Fibroblast of lung (primary cell): ENCODE results near the gene TSPAN5. TPM values are rescaled to one million over a fixed set of nuclear protein-coding genes. Genes with fewer than 3 reads are reported as not detected.

ENCODE experiments used
- DNase-seq, 2 donors: peaks; one replicate each; pipeline versions ENCODE4 v3.0.0 to v3.0.0-alpha.2; 2010; ENCODE audit warnings: low read depth in 2 of 2
- H2AFZ ChIP-seq: 2 replicates; pipeline ENCODE4 v1.5.1; 2012; ENCODE audit warnings: low read length, control low read depth, inconsistent platforms
- H3K27ac ChIP-seq: 2 replicates; pipeline ENCODE4 v1.5.1; 2011; ENCODE audit warnings: low read length, control low read depth; ENCODE audit not compliant: insufficient read depth
- H3K27me3 ChIP-seq: 2 replicates; pipeline ENCODE4 v1.5.1; 2011; ENCODE audit warnings: mild to moderate bottlenecking, low read length; ENCODE audit not compliant: control insufficient read depth, insufficient read depth
- H3K36me3 ChIP-seq: 2 replicates; pipeline ENCODE4 v1.5.1; 2011; ENCODE audit warnings: low read length; ENCODE audit not compliant: control insufficient read depth, insufficient read depth
- H3K4me1 ChIP-seq: 2 replicates; pipeline ENCODE4 v1.5.1; 2011; ENCODE audit warnings: low read length; ENCODE audit not compliant: control insufficient read depth, insufficient read depth; ENCODE audit errors: extremely low read depth
- H3K4me2 ChIP-seq: 2 replicates; pipeline ENCODE4 v1.5.1; 2011; ENCODE audit warnings: low read length, control low read depth; ENCODE audit not compliant: insufficient read depth; ENCODE audit errors: extremely low read depth
- H3K4me3 ChIP-seq, 4 experiments: fragments of 200-600 bp in 1 of 4; sonication (generic) in 1 of 4; replicated peaks in 1 of 4; 2 replicates each; pipeline ENCODE4 v1.5.1; 2011 to 2016; ENCODE audit warnings: low read length in 4 of 4, low read depth in 3 of 4, mild to moderate bottlenecking in 3 of 4, control low read depth in 2 of 4, inconsistent platforms in 1 of 4, mixed read lengths in 1 of 4; ENCODE audit not compliant: insufficient read depth in 1 of 4; ENCODE audit errors: control extremely low read depth in 1 of 4
- H3K79me2 ChIP-seq: 2 replicates; pipeline ENCODE4 v1.5.1; 2012; ENCODE audit warnings: mild to moderate bottlenecking, low read length, inconsistent platforms; ENCODE audit not compliant: control insufficient read depth, insufficient read depth
- H3K9ac ChIP-seq: 2 replicates; pipeline ENCODE4 v1.5.1; 2011; ENCODE audit warnings: mild to moderate bottlenecking, low read length, control low read depth; ENCODE audit not compliant: insufficient read depth
- H3K9me3 ChIP-seq: 2 replicates; pipeline ENCODE4 v1.5.1; 2012; ENCODE audit warnings: low read depth, low read length; ENCODE audit not compliant: control insufficient read depth, insufficient read depth
- H4K20me1 ChIP-seq: 2 replicates; pipeline ENCODE4 v1.5.1; 2011; ENCODE audit warnings: low read length; ENCODE audit not compliant: control insufficient read depth, insufficient read depth; ENCODE audit errors: extremely low read depth
- CTCF ChIP-seq, 2 donors: IDR thresholded peaks in 1 of 2; conservative IDR thresholded peaks in 1 of 2; 1 replicate in 1 of 2; 2 replicates in 1 of 2; pipeline ENCODE4 v1.5.1; 2011 to 2012; ENCODE audit warnings: low read length in 2 of 2, control low read depth in 1 of 2, inconsistent platforms in 1 of 2, low read depth in 1 of 2, mild to moderate bottlenecking in 1 of 2
- EZH2 ChIP-seq: IDR thresholded peaks from 2 replicates; pipeline ENCODE4 v1.5.1; 2012; ENCODE audit warnings: low read length, control low read depth, mild to moderate bottlenecking; ENCODE audit errors: missing control alignments
- polyA plus RNA-seq, 2 donors: library from polyadenylated mRNA; depleted of rRNA in 1 of 2; stranded (reverse) in 1 of 2; unstranded in 1 of 2; fragments of >200 nt; gene quantifications; 2 replicates each; pipeline ENCODE4 v1.2.1, GENCODE V29; 2011 to 2012; ENCODE audit warnings: missing spikeins in 1 of 2
- total RNA-seq: library from RNA; depleted of rRNA; stranded (reverse); fragments of >200 nt; gene quantifications from 2 replicates; pipeline ENCODE4 v1.2.1, GENCODE V29; 2014

The TSPAN5 gene
- total and polyA plus RNA-seq, 2 donors (not counting 1 experiment from before 2014, with no cell fraction given) = 109 to 129 TPM

GRCh38 chr4:98659106-98659592 lies 738 bp upstream of the TSPAN5 start:
- Histone ChIP-seq H4K20me1 (no peaks in the 10 kb centered on the region), H2AFZ (peak overlapping the region; percentile 73), H3K4me1 (peaks cover 16% of the 10 kb centered on the region), H3K9ac (peak overlapping the region; percentile 69), H3K4me2 (peak overlapping the region; percentile 76), H3K27ac (peak overlapping the region; percentile 80), H3K9me3 (no peaks in the 10 kb centered on the region), H3K36me3 (no peaks in the 10 kb centered on the region), H3K4me3 (peak overlapping the region; percentile 61 to 86 (median 75)), H3K79me2 (peaks cover 44% of the 10 kb centered on the region), H3K27me3 (no peaks in the 10 kb centered on the region)
- DNase-seq = peak; percentile 59 to 60
- TF ChIP-seq EZH2 (no peak), CTCF (conservative IDR thresholded peaks at IDR 0.05 in 1 of 2, IDR thresholded peaks at IDR 0.05 in 1 of 2; ENCODE audit: low read depth in 1 of 2, low read length in 2 of 2) (peak in 1 of 2 donors; percentile 1)

- Histone ChIP-seq H3K79me2 (peaks cover 50% of the 10 kb centered on the region), H2AFZ (peak overlapping the region; percentile 2), H3K9me3 (no peaks in the 10 kb centered on the region), H3K4me2 (peak overlapping the region; percentile 73), H3K36me3 (no peaks in the 10 kb centered on the region), H4K20me1 (no peaks in the 10 kb centered on the region), H3K4me3 (peak overlapping the region; percentile 61 to 86 (median 82)), H3K9ac (peak overlapping the region; percentile 75), H3K27me3 (no peaks in the 10 kb centered on the region), H3K27ac (peak overlapping the region; percentile 76), H3K4me1 (peaks cover 19% of the 10 kb centered on the region)
- no peak for TF ChIP-seq CTCF (conservative IDR thresholded peaks at IDR 0.05 in 1 of 2, IDR thresholded peaks at IDR 0.05 in 1 of 2; ENCODE audit: low read depth in 1 of 2, low read length in 2 of 2)
- TF ChIP-seq EZH2 = no peak
- peak; percentile 75 to 76 for DNase-seq
Measured at GRCh38 chr4:98657531-98658286, 702 bp downstream of the TSPAN5 start.

- H3K27ac ChIP-seq = peak overlapping the region; percentile 76
- DNase-seq = no peak
- no peak overlapping the region for H2AFZ ChIP-seq
- peak overlapping the region; percentile 21 for H3K9ac ChIP-seq
- H3K36me3 ChIP-seq = no peaks in the 10 kb centered on the region
- peak overlapping the region; percentile 73 for H3K4me2 ChIP-seq
- H3K27me3 ChIP-seq = no peaks in the 10 kb centered on the region
- peak overlapping the region; percentile 61 to 86 (median 82) for H3K4me3 ChIP-seq
- H3K79me2 ChIP-seq = peaks cover 58% of the 10 kb centered on the region
- peaks cover 22% of the 10 kb centered on the region for H3K4me1 ChIP-seq
- no peak for TF ChIP-seq CTCF (conservative IDR thresholded peaks at IDR 0.05 in 1 of 2, IDR thresholded peaks at IDR 0.05 in 1 of 2; ENCODE audit: low read depth in 1 of 2, low read length in 2 of 2)
- TF ChIP-seq EZH2 = no peak
- H4K20me1 ChIP-seq = no peaks in the 10 kb centered on the region
- no peaks in the 10 kb centered on the region for H3K9me3 ChIP-seq
Measured at GRCh38 chr4:98656886-98657285, 1.5 kb downstream of the TSPAN5 start.
